Peyer's patch (tissue), 4 donors: ENCODE results near the gene JAK3. TPM values are rescaled to one million over a fixed set of nuclear protein-coding genes. Genes with fewer than 3 reads are reported as not detected.
"Not testable (repeated sequence)": the region's sequence is repeated elsewhere in the genome, so short reads cannot be mapped to it uniquely, and the experiment has no call there.

ENCODE experiments used
- DNase-seq, 3 donors: peaks; one replicate each; pipeline ENCODE4 v3.0.0-alpha.2; 2017 to 2019
- H3K27ac ChIP-seq, 4 donors: fragments of 200-600 bp; sonication (generic); one replicate each; pipeline ENCODE4 v1.5.1; 2016 to 2019
- H3K27me3 ChIP-seq, 2 donors: fragments of 200-600 bp; sonication (generic); one replicate each; pipeline ENCODE4 v1.5.1; 2019
- H3K36me3 ChIP-seq, 3 donors: fragments of 200-600 bp; sonication (generic); one replicate each; pipeline ENCODE4 v1.5.1; 2016 to 2019
- H3K4me1 ChIP-seq, 4 donors: fragments of 200-600 bp; sonication (generic); one replicate each; pipeline ENCODE4 v1.5.1; 2016 to 2019
- H3K4me3 ChIP-seq, 4 donors: fragments of 200-600 bp; sonication (generic); 1 replicate in 3 of 4; 2 replicates in 1 of 4; pipeline ENCODE4 v1.5.1; 2016 to 2019; ENCODE audit warnings: mild to moderate bottlenecking in 1 of 4
- H3K9me3 ChIP-seq, 4 donors: fragments of 200-600 bp; sonication (generic); one replicate each; pipeline ENCODE4 v1.5.1; 2016 to 2019; ENCODE audit warnings: mild to moderate bottlenecking in 1 of 4
- POLR2A ChIP-seq, 2 donors: fragments of 450-650 bp; IDR thresholded peaks; one replicate each; pipeline ENCODE4 v1.5.1; 2017; ENCODE audit warnings: antibody characterized with exemption in 2 of 2, mild to moderate bottlenecking in 2 of 2, moderate library complexity in 2 of 2
- total RNA-seq, 4 donors: library from RNA; depleted of rRNA; stranded (reverse); fragments of >200 nt; gene quantifications; one replicate each; pipeline ENCODE4 v1.1.0, GENCODE V29; 2016
- TF ChIP-seq, protein P1 (sequence below), 6 experiments: fragments of 450-650 bp in 4 of 6; fragments of 200-600 bp in 2 of 6; sonication (generic) in 1 of 6; IDR thresholded peaks; one replicate each; pipeline ENCODE4 v1.5.1; 2017 to 2019; ENCODE audit warnings: antibody characterized with exemption in 6 of 6, mild to moderate bottlenecking in 3 of 6, moderate library complexity in 1 of 6

The JAK3 gene
- 10 to 100 TPM in 1 of 4 donors, 1 to 10 TPM in 3; 4.0 to 32.2 (median 5.4) TPM for total RNA-seq

DNA sequence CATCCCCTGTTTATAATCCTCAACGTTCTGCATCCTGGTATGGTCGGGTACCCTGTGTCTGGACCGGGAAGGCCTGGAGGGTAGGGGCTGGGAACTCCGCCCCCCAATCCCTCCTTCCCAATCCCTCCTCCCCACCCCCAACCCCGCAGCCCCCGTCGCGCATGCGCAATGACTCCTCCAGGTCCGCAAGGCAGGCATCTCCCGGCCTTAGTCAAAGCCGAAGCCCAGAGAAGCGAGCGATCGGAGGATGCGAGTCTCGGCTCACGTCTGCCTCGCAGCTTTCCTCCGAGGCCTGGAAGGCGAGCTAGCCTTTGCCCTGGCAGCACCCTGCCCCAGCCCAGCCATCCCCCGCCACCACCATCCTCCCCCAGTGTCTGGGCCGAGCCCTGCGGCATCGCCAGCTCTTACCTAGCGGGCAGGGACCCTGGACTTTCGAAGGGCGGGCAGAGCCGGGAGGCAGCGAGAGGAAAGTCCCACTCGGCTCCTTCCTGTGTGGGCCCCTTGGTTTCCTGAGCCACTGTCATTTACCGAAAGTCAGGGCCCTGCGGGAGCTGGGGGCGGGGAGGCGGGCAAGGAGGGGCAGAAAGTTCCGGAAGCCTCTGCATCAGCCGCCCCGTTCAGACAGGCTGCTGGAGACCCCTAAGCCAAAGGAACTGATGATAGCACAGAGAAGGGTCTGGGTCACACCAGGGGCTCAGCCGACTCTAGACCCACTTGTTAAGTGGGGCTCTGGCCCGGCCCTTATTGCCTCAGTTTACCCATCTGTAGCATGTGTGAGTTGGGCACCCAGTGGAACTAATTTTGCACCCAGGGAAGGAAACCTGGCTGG, at the start of gene JAK3:
JAK3 (minus strand) TSS at position 445 of the 829 bp plus-strand sequence. CDS start 3,565 bp downstream, outside the sequence.
- H3K4me1 ChIP-seq, result peaks cover 0 to 23% (median 10%) of the 10 kb centered on the region in 4 donors
- H3K27ac ChIP-seq, result peak within 1 kb of the TSS; percentile 82 to 99 (median 88)
- no peaks in the 10 kb centered on the region for H3K9me3 ChIP-seq
- no peaks in the 10 kb centered on the region for H3K36me3 ChIP-seq
- peak within 1 kb of the TSS; percentile 49 to 70 (median 54) for H3K4me3 ChIP-seq
- DNase-seq, result peak; percentile 66 to 89 (median 89)
- H3K27me3 ChIP-seq, result no peaks in the 10 kb centered on the region
- no peak for TF ChIP-seq POLR2A (IDR thresholded peaks at IDR 0.05)
- TF ChIP-seq, protein P1, sequence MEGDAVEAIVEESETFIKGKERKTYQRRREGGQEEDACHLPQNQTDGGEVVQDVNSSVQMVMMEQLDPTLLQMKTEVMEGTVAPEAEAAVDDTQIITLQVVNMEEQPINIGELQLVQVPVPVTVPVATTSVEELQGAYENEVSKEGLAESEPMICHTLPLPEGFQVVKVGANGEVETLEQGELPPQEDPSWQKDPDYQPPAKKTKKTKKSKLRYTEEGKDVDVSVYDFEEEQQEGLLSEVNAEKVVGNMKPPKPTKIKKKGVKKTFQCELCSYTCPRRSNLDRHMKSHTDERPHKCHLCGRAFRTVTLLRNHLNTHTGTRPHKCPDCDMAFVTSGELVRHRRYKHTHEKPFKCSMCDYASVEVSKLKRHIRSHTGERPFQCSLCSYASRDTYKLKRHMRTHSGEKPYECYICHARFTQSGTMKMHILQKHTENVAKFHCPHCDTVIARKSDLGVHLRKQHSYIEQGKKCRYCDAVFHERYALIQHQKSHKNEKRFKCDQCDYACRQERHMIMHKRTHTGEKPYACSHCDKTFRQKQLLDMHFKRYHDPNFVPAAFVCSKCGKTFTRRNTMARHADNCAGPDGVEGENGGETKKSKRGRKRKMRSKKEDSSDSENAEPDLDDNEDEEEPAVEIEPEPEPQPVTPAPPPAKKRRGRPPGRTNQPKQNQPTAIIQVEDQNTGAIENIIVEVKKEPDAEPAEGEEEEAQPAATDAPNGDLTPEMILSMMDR (IDR thresholded peaks at IDR 0.05), result no peak

DNA sequence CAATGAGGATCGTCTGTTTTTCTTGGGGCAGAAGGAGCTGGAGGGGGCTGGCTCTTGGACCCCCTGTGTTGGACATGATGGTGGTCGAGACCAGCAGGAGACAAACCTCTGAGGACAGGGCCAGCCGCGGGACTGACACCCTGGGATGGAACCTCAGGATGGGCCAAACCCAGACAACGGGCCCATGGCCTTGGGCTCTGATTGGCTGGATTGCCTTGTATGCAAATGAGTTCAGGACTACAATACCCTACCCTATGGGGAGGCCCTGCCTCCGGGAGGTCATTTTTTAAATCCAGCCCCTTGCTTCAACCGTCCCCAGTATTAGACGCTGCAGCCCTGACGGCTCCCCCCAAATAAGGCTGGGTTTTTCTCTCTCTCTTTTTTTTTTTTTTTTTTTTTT, 46.0 kb upstream of the JAK3 start:
- no peaks in the 10 kb centered on the region for H3K36me3 ChIP-seq
- TF ChIP-seq, protein P1 (IDR thresholded peaks at IDR 0.05), result no peak
- no peak for TF ChIP-seq POLR2A (IDR thresholded peaks at IDR 0.05)
- no peak overlapping the region for H3K27ac ChIP-seq
- no peak overlapping the region for H3K4me3 ChIP-seq
- H3K4me1 ChIP-seq, result no peaks in the 10 kb centered on the region
- no peaks in the 10 kb centered on the region for H3K27me3 ChIP-seq
- no peak for DNase-seq
- no peaks in the 10 kb centered on the region for H3K9me3 ChIP-seq

DNA sequence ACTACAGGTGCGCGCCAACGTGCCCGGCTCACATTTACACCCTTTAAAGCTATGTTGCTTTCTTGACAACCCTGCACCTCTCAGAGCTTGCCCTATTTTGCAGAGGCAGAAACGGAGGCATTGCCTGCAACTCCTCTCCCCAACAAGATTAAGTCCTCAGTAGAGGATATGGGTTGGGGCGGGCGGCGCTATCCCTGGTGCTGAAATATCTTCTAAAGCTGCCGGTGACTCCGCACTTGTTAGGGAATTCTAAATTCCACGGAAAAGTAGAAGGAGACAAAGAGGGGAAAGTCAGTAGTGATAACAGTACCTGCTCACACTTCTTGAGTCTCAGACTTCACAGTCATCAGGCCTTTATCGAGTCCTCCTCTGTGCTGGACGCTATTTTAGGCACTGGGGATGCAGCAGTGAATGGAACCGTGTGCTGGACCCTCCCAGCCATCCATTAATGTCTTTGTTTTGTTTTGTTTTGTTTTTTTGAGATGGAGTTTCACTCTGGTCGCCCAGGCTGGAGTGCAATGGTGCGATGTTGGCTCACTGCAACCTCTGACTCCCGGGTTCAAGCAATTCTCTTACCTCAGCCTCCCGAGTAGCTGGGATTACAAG, 41.9 kb upstream of the JAK3 start:
- H3K27me3 ChIP-seq, result no peaks in the 10 kb centered on the region
- no peak for DNase-seq

DNA sequence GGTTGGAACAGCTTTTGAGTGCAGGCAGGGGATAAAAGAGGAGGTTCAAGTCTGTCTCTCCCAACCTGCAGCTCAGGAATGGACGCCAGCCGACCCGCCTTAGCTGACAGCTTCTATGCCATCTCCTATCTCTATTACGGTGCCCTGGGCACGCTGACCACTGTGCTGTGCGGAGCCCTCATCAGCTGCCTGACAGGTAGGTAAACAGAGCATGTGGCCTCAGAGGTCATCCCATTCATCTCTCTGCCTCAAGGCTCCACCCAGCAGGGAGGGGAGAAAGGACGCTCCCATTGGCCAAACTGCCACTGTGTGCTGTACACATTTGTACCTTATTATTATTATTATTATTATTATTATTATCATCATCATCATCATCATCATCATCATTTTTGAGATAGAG, 40.5 kb upstream of the JAK3 start:
- Histone ChIP-seq H3K4me1 (no peaks in the 10 kb centered on the region), H3K4me3 (no peak overlapping the region), H3K27me3 (no peaks in the 10 kb centered on the region), H3K36me3 (no peaks in the 10 kb centered on the region), H3K27ac (no peak overlapping the region), H3K9me3 (no peaks in the 10 kb centered on the region)
- DNase-seq, result no peak
- TF ChIP-seq, protein P1 (IDR thresholded peaks at IDR 0.05), result no peak
- no peak for TF ChIP-seq POLR2A (IDR thresholded peaks at IDR 0.05)

More for the DNA sequence above, 41.9 kb upstream of the JAK3 start:
- Histone ChIP-seq H3K9me3 (no peaks in the 10 kb centered on the region), H3K36me3 (no peaks in the 10 kb centered on the region), H3K4me1 (no peaks in the 10 kb centered on the region), H3K27ac (no peak overlapping the region), H3K4me3 (no peak overlapping the region)
- no peak for TF ChIP-seq POLR2A (IDR thresholded peaks at IDR 0.05)
- TF ChIP-seq, protein P1 (IDR thresholded peaks at IDR 0.05), result no peak

DNA sequence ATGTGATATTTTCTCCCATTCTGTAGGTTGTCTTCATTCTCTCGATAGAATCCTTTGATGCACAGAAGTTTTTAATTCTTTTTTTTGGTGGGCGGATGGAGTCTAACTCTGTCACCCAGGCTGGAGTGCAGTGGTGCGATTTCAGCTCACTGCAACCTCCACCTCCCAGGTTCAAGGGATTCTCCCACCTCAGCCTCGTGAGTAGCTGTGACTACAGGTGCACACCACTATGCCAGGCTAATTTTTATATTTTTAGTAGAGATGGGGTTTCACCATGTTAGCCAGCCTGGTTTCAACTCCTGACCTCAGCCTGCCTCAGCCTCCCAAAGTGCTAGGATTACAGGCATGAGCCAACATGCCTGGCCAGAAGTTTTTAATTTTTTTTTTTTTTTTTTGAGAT, 39.4 kb upstream of the JAK3 start:
- H3K4me1 ChIP-seq, H3K36me3 ChIP-seq, H3K4me3 ChIP-seq, H3K27ac ChIP-seq, DNase-seq, H3K27me3 ChIP-seq, H3K9me3 ChIP-seq: not testable (repeated sequence)

DNA sequence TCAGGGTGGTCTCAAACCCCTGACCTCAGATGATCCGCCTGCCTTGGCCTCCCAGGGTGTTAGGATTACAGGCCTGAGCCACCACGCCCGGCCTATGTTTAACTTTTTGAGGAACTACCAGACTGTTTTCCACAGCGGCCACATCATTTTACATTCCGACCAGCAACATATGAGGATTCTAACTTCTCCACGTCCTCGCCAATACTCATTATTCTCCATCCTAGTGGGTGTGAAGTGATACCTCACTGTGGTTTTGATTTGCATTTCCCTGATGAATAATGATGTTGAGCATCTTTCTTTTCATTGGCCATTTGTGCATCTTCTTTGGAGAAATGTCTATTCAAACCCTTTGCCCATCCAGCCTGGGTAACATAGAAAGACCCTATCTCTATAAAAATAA, 38.7 kb upstream of the JAK3 start:
- H3K4me3 ChIP-seq, result no peak overlapping the region
- H3K9me3 ChIP-seq, result no peaks in the 10 kb centered on the region
- DNase-seq, result no peak
- H3K27me3 ChIP-seq, result no peaks in the 10 kb centered on the region
- no peak overlapping the region for H3K27ac ChIP-seq
- no peaks in the 10 kb centered on the region for H3K36me3 ChIP-seq
- TF ChIP-seq POLR2A (IDR thresholded peaks at IDR 0.05), result no peak
- TF ChIP-seq, protein P1 (IDR thresholded peaks at IDR 0.05), result no peak
- H3K4me1 ChIP-seq, result no peaks in the 10 kb centered on the region
